Measurements from ENCODE around the gene GASK1A.

Gene GASK1A

GRCh38 chr3:43000387-43000786 is 21.3 kb downstream of the GASK1A start:
- no peak overlapping the region for H2AFZ ChIP-seq (ENCODE audit: low read depth, low read length)
- no peak overlapping the region for H3K4me3 ChIP-seq (ENCODE audit: low read depth in 1 of 2, low read length in 2 of 2)
- H3K9me3 ChIP-seq (ENCODE audit: insufficient read depth, low read length, severe bottlenecking), result no peaks in the 10 kb centered on the region
- H4K20me1 ChIP-seq (ENCODE audit: insufficient read depth, low read length), result no peaks in the 10 kb centered on the region
- H3K36me3 ChIP-seq (ENCODE audit: insufficient read depth, low read length), result no peaks in the 10 kb centered on the region
- H3K79me2 ChIP-seq (ENCODE audit: insufficient read depth, low read length), result no peaks in the 10 kb centered on the region
- no peak overlapping the region for H3K4me2 ChIP-seq (ENCODE audit: insufficient read depth, low read length)
- ATAC-seq (ENCODE audit: insufficient read depth, low read depth) (no peak), DNase-seq (no peak)
- no peak overlapping the region for H3K9ac ChIP-seq (ENCODE audit: low read depth, low read length)
- TF ChIP-seq CTCF (IDR thresholded peaks at IDR 0.05; ENCODE audit: borderline replicate concordance, extremely low read depth, low read length, poor library complexity, severe bottlenecking) (no peak), EZH2 (IDR thresholded peaks at IDR 0.05; ENCODE audit: borderline replicate concordance, low read depth, low read length, severe bottlenecking) (no peak)
- H3K27ac ChIP-seq (ENCODE audit: low read length), result no peak overlapping the region
- H3K4me1 ChIP-seq (ENCODE audit: insufficient read depth, low read length), result no peaks in the 10 kb centered on the region
- H3K27me3 ChIP-seq (ENCODE audit: insufficient read depth, low read length, poor library complexity), result no peaks in the 10 kb centered on the region

GRCh38 chr3:43001094-43001553 is 22.0 kb downstream of the GASK1A start:
- no peaks in the 10 kb centered on the region for H3K27me3 ChIP-seq (ENCODE audit: insufficient read depth, low read length, poor library complexity)
- no peaks in the 10 kb centered on the region for H3K36me3 ChIP-seq (ENCODE audit: insufficient read depth, low read length)
- H2AFZ ChIP-seq (ENCODE audit: low read depth, low read length), result no peak overlapping the region
- no peak for TF ChIP-seq EZH2 (IDR thresholded peaks at IDR 0.05; ENCODE audit: borderline replicate concordance, low read depth, low read length, severe bottlenecking)
- TF ChIP-seq CTCF (IDR thresholded peaks at IDR 0.05; ENCODE audit: borderline replicate concordance, extremely low read depth, low read length, poor library complexity, severe bottlenecking), result no peak
- ATAC-seq (ENCODE audit: insufficient read depth, low read depth) (no peak), DNase-seq (no peak)
- no peak overlapping the region for H3K27ac ChIP-seq (ENCODE audit: low read length)
- no peak overlapping the region for H3K4me2 ChIP-seq (ENCODE audit: insufficient read depth, low read length)
- no peak overlapping the region for H3K9ac ChIP-seq (ENCODE audit: low read depth, low read length)
- H3K4me1 ChIP-seq (ENCODE audit: insufficient read depth, low read length), result no peaks in the 10 kb centered on the region
- H3K4me3 ChIP-seq (ENCODE audit: low read depth in 1 of 2, low read length in 2 of 2), result no peak overlapping the region
- no peaks in the 10 kb centered on the region for H3K79me2 ChIP-seq (ENCODE audit: insufficient read depth, low read length)
- H3K9me3 ChIP-seq (ENCODE audit: insufficient read depth, low read length, severe bottlenecking), result no peaks in the 10 kb centered on the region
- H4K20me1 ChIP-seq (ENCODE audit: insufficient read depth, low read length), result no peaks in the 10 kb centered on the region

GRCh38 chr3:43001556-43002121 is 22.5 kb downstream of the GASK1A start:
- H3K27ac ChIP-seq (ENCODE audit: low read length), result no peak overlapping the region
- DNase-seq (no peak), ATAC-seq (ENCODE audit: insufficient read depth, low read depth) (no peak)
- H3K36me3 ChIP-seq (ENCODE audit: insufficient read depth, low read length), result no peaks in the 10 kb centered on the region
- no peaks in the 10 kb centered on the region for H3K9me3 ChIP-seq (ENCODE audit: insufficient read depth, low read length, severe bottlenecking)
- TF ChIP-seq CTCF (IDR thresholded peaks at IDR 0.05; ENCODE audit: borderline replicate concordance, extremely low read depth, low read length, poor library complexity, severe bottlenecking), result no peak
- TF ChIP-seq EZH2 (IDR thresholded peaks at IDR 0.05; ENCODE audit: borderline replicate concordance, low read depth, low read length, severe bottlenecking), result no peak
- no peaks in the 10 kb centered on the region for H3K79me2 ChIP-seq (ENCODE audit: insufficient read depth, low read length)
- no peak overlapping the region for H3K4me2 ChIP-seq (ENCODE audit: insufficient read depth, low read length)
- no peaks in the 10 kb centered on the region for H4K20me1 ChIP-seq (ENCODE audit: insufficient read depth, low read length)
- H2AFZ ChIP-seq (ENCODE audit: low read depth, low read length), result no peak overlapping the region
- H3K9ac ChIP-seq (ENCODE audit: low read depth, low read length), result no peak overlapping the region
- no peaks in the 10 kb centered on the region for H3K27me3 ChIP-seq (ENCODE audit: insufficient read depth, low read length, poor library complexity)
- no peak overlapping the region for H3K4me3 ChIP-seq (ENCODE audit: low read depth in 1 of 2, low read length in 2 of 2)
- H3K4me1 ChIP-seq (ENCODE audit: insufficient read depth, low read length), result no peaks in the 10 kb centered on the region
